Stimulated activated CD4-positive, alpha-beta T cell treated with anti-CD3 and anti-CD28 coated beads, Interleukin-12 subunit alpha, Interleukin-12 subunit beta, amount 100 ng/mL, for 24 hours (primary cell): ENCODE results near the gene CELSR1.
"Not testable (repeated sequence)": the region's sequence is repeated elsewhere in the genome, so short reads cannot be mapped to it uniquely, and the experiment has no call there.

ENCODE experiments used
- DNase-seq, 2 experiments: peaks; one replicate each; pipeline ENCODE4 v3.0.0-alpha.2; 2020; ENCODE audit warnings: low read depth in 2 of 2

Gene CELSR1

GRCh38 chr22:46481386-46481785 is 56.0 kb downstream of the CELSR1 start:
- no peak for DNase-seq

- DNase-seq, result no peak
These were observed 57.0 kb downstream of the CELSR1 start for GRCh38 chr22:46480396-46480795.

- DNase-seq, result no peak
These were observed 58.4 kb downstream of the CELSR1 start for GRCh38 chr22:46479046-46479445.

- no peak for DNase-seq
These were observed 59.3 kb downstream of the CELSR1 start for GRCh38 chr22:46478083-46478551.

GRCh38 chr22:46476547-46476941 is 60.9 kb downstream of the CELSR1 start:
- no peak for DNase-seq

- no peak for DNase-seq
These were observed 63.4 kb downstream of the CELSR1 start for GRCh38 chr22:46473896-46474557.

- no peak for DNase-seq
These were observed 64.2 kb downstream of the CELSR1 start for GRCh38 chr22:46473021-46473779.

GRCh38 chr22:46472722-46473016 is 64.8 kb downstream of the CELSR1 start:
- DNase-seq, result no peak

GRCh38 chr22:46471901-46472721 is 65.3 kb downstream of the CELSR1 start:
- DNase-seq, result no peak

GRCh38 chr22:46471330-46471729 is 66.1 kb downstream of the CELSR1 start:
- not testable (repeated sequence) for DNase-seq

- DNase-seq, result no peak
These were observed 67.7 kb downstream of the CELSR1 start for GRCh38 chr22:46469711-46470110.

- DNase-seq, result no peak
These were observed 70.4 kb downstream of the CELSR1 start for GRCh38 chr22:46467006-46467405.

- no peak for DNase-seq
These were observed 71.2 kb downstream of the CELSR1 start for GRCh38 chr22:46466255-46466676.

- no peak for DNase-seq
These were observed 71.6 kb downstream of the CELSR1 start for GRCh38 chr22:46465793-46466192.

GRCh38 chr22:46465345-46465720 is 72.1 kb downstream of the CELSR1 start:
- DNase-seq, result no peak

GRCh38 chr22:46464701-46465344 is 72.6 kb downstream of the CELSR1 start:
- no peak for DNase-seq

- DNase-seq, result no peak
These were observed 73.1 kb downstream of the CELSR1 start for GRCh38 chr22:46464296-46464695.

- DNase-seq, result no peak
These were observed 73.8 kb downstream of the CELSR1 start for GRCh38 chr22:46463435-46464227.

GRCh38 chr22:46462726-46463371 is 74.6 kb downstream of the CELSR1 start:
- DNase-seq, result no peak

- DNase-seq, result no peak
These were observed 75.7 kb downstream of the CELSR1 start for GRCh38 chr22:46461566-46462180.
